Tibial nerve (tissue), 4 donors: ENCODE results near the gene PCDH9. TPM values are rescaled to one million over a fixed set of nuclear protein-coding genes. Genes with fewer than 3 reads are reported as not detected.

Experiments
- DNase-seq, 2 donors: peaks; one replicate each; pipeline ENCODE4 v3.0.0-alpha.2; 2019; ENCODE audit warnings: low spot score in 2 of 2
- H3K27ac ChIP-seq, 4 donors: fragments of 200-600 bp; sonication (generic) in 3 of 4; one replicate each; pipeline ENCODE4 v1.5.1; 2017 to 2019; ENCODE audit warnings: mild to moderate bottlenecking in 1 of 4
- H3K27me3 ChIP-seq, 2 donors: fragments of 200-600 bp; sonication (generic) in 1 of 2; one replicate each; pipeline versions ENCODE4 v1.5.1 to v1.6.0; 2017 to 2019
- H3K36me3 ChIP-seq, 3 donors: fragments of 200-600 bp; sonication (generic); one replicate each; pipeline ENCODE4 v1.5.1; 2018 to 2019
- H3K4me1 ChIP-seq, 4 donors: fragments of 200-600 bp; sonication (generic) in 3 of 4; one replicate each; pipeline ENCODE4 v1.5.1; 2017 to 2019
- H3K4me3 ChIP-seq, 4 donors: fragments of 200-600 bp; sonication (generic) in 3 of 4; one replicate each; pipeline ENCODE4 v1.5.1; 2017 to 2019; ENCODE audit warnings: mild to moderate bottlenecking in 1 of 4, moderate library complexity in 1 of 4
- H3K9me3 ChIP-seq, 4 donors: fragments of 200-600 bp; sonication (generic) in 3 of 4; one replicate each; pipeline ENCODE4 v1.5.1; 2017 to 2019
- CTCF ChIP-seq, 5 experiments: fragments of 200-600 bp in 3 of 5; fragments of 450-650 bp in 2 of 5; sonication (generic) in 3 of 5; IDR thresholded peaks; one replicate each; pipeline ENCODE4 v1.5.1; 2016 to 2019; ENCODE audit warnings: antibody characterized with exemption in 5 of 5, mild to moderate bottlenecking in 3 of 5, moderate library complexity in 2 of 5
- EP300 ChIP-seq, 2 donors: sonication (generic); formaldehyde crosslinking; IDR thresholded peaks; one replicate each; pipeline ENCODE4 v1.6.1; 2017; ENCODE audit warnings: antibody characterized with exemption in 2 of 2, mild to moderate bottlenecking in 1 of 2
- POLR2A ChIP-seq, 2 donors: fragments of 450-650 bp; IDR thresholded peaks; one replicate each; pipeline ENCODE4 v1.6.1; 2017; ENCODE audit warnings: antibody characterized with exemption in 2 of 2, mild to moderate bottlenecking in 2 of 2, moderate library complexity in 2 of 2
- WGBS, 2 donors: methylation state at CpG; one replicate each; pipeline ENCODE4 v1.1.5; 2018; 5-methylcytosine and 5-hydroxymethylcytosine counted together
- total RNA-seq, 4 donors: library from RNA; depleted of rRNA; stranded (reverse); fragments of >200 nt; gene quantifications; one replicate each; pipeline ENCODE4 v1.1.0, GENCODE V29; 2016

PCDH9 gene
- total RNA-seq, 4 donors from 2014 or later: 11.8 to 28.6 (median 14.4) TPM

- H3K27me3 ChIP-seq: no peaks in the 10 kb centered on the region
- WGBS, 2 donors: 82 to 88% methylated on average over 3 of the region's 3 CpGs
Measured at GRCh38 chr13:66703597-66703996, 526.5 kb downstream of the PCDH9 start.

GRCh38 chr13:66700117-66700601, 530.0 kb downstream of the PCDH9 start:
- DNase-seq: no peak
- 36 to 53% methylated on average over 8 of the region's 8 CpGs for WGBS, 2 donors

More at GRCh38 chr13:66703597-66703996, 526.5 kb downstream of the PCDH9 start:
- H3K4me3 ChIP-seq: no peak overlapping the region
- peaks cover 0 to 5% (median 0%) of the 10 kb centered on the region in 4 donors for H3K4me1 ChIP-seq
- H3K36me3 ChIP-seq: no peaks in the 10 kb centered on the region
- H3K27ac ChIP-seq: no peak overlapping the region
- no peak for DNase-seq
- no peaks in the 10 kb centered on the region for H3K9me3 ChIP-seq
- TF ChIP-seq POLR2A (IDR thresholded peaks at IDR 0.05) (no peak), CTCF (IDR thresholded peaks at IDR 0.05) (no peak), EP300 (IDR thresholded peaks at IDR 0.05) (no peak)

GRCh38 chr13:66693656-66694055, 536.5 kb downstream of the PCDH9 start:
- Histone ChIP-seq H3K36me3 (no peaks in the 10 kb centered on the region), H3K4me3 (no peak overlapping the region), H3K27me3 (no peaks in the 10 kb centered on the region), H3K9me3 (no peaks in the 10 kb centered on the region), H3K27ac (no peak overlapping the region), H3K4me1 (peaks cover 0 to 3% (median 0%) of the 10 kb centered on the region in 4 donors)
- TF ChIP-seq CTCF (IDR thresholded peaks at IDR 0.05): no peak
- TF ChIP-seq EP300 (IDR thresholded peaks at IDR 0.05): no peak
- TF ChIP-seq POLR2A (IDR thresholded peaks at IDR 0.05): no peak
- DNase-seq: no peak

More at GRCh38 chr13:66700117-66700601, 530.0 kb downstream of the PCDH9 start:
- H3K27ac ChIP-seq: no peak overlapping the region
- TF ChIP-seq EP300 (IDR thresholded peaks at IDR 0.05): no peak
- TF ChIP-seq POLR2A (IDR thresholded peaks at IDR 0.05): no peak
- TF ChIP-seq CTCF (IDR thresholded peaks at IDR 0.05): no peak
- H3K4me3 ChIP-seq: no peak overlapping the region
- no peaks in the 10 kb centered on the region for H3K9me3 ChIP-seq
- H3K4me1 ChIP-seq: peaks cover 0 to 5% (median 0%) of the 10 kb centered on the region in 4 donors
- no peaks in the 10 kb centered on the region for H3K27me3 ChIP-seq
- no peaks in the 10 kb centered on the region for H3K36me3 ChIP-seq

- Histone ChIP-seq H3K27ac (no peak overlapping the region), H3K4me1 (peaks cover 0 to 3% (median 0%) of the 10 kb centered on the region in 4 donors), H3K9me3 (no peaks in the 10 kb centered on the region), H3K4me3 (no peak overlapping the region), H3K36me3 (no peaks in the 10 kb centered on the region), H3K27me3 (no peaks in the 10 kb centered on the region)
- TF ChIP-seq POLR2A (IDR thresholded peaks at IDR 0.05) (no peak), CTCF (IDR thresholded peaks at IDR 0.05) (no peak), EP300 (IDR thresholded peaks at IDR 0.05) (no peak)
- no peak for DNase-seq
- 48 to 68% methylated on average over 3 of the region's 3 CpGs for WGBS, 2 donors
Measured at GRCh38 chr13:66691149-66691548, 539.0 kb downstream of the PCDH9 start.

GRCh38 chr13:66689628-66690027, 540.5 kb downstream of the PCDH9 start:
- DNase-seq: no peak
- Histone ChIP-seq H3K27me3 (no peaks in the 10 kb centered on the region), H3K27ac (no peak overlapping the region), H3K36me3 (no peaks in the 10 kb centered on the region), H3K4me3 (no peak overlapping the region), H3K9me3 (peaks cover 0 to 12% (median 0%) of the 10 kb centered on the region in 4 donors), H3K4me1 (peaks cover 0 to 3% (median 0%) of the 10 kb centered on the region in 4 donors)
- 21 to 22% methylated on average over 4 of the region's 4 CpGs for WGBS, 2 donors
- TF ChIP-seq EP300 (IDR thresholded peaks at IDR 0.05) (no peak), CTCF (IDR thresholded peaks at IDR 0.05) (no peak), POLR2A (IDR thresholded peaks at IDR 0.05) (no peak)
